DOHH2 (cell line): ENCODE data around the gene NPEPL1.

Source experiments
- H3F3A ChIP-seq: fragments of 200-600 bp; sonication (generic), shearing (Covaris generic); 2 replicates; pipeline ENCODE4 v1.6.0; 2016; ENCODE audit warnings: antibody characterized with exemption, mild to moderate bottlenecking; ENCODE audit not compliant: control insufficient read depth, insufficient read depth
- H3K27ac ChIP-seq: fragments of 200-600 bp; sonication (generic); 2 replicates; pipeline ENCODE4 v1.5.1; 2014; ENCODE audit warnings: low read depth, mild to moderate bottlenecking, low read length, moderate library complexity
- H3K27me3 ChIP-seq: fragments of 200-600 bp; sonication (generic); 2 replicates; pipeline ENCODE4 v1.6.1; 2014; ENCODE audit warnings: mild to moderate bottlenecking, low read length, mixed read lengths; ENCODE audit not compliant: control insufficient read depth
- H3K36me3 ChIP-seq: fragments of 200-600 bp; sonication (generic); 2 replicates; pipeline ENCODE4 v1.6.1; 2014; ENCODE audit warnings: mild to moderate bottlenecking, low read length, moderate library complexity, mixed read lengths; ENCODE audit not compliant: control insufficient read depth
- H3K4me1 ChIP-seq: fragments of 200-600 bp; sonication (generic); 2 replicates; pipeline ENCODE4 v1.6.1; 2014; ENCODE audit warnings: mild to moderate bottlenecking, low read length, mixed read lengths; ENCODE audit not compliant: control insufficient read depth
- H3K4me2 ChIP-seq: fragments of 200-600 bp; sonication (generic); 2 replicates; pipeline ENCODE4 v1.6.0; 2014; ENCODE audit warnings: mild to moderate bottlenecking, low read length, moderate library complexity
- H3K4me3 ChIP-seq: fragments of 200-600 bp; sonication (generic); 2 replicates; pipeline ENCODE4 v1.5.1; 2014; ENCODE audit warnings: mild to moderate bottlenecking, low read length, mixed read lengths
- H3K79me2 ChIP-seq: fragments of 200-600 bp; sonication (generic); 2 replicates; pipeline ENCODE4 v1.6.1; 2014; ENCODE audit warnings: mild to moderate bottlenecking, low read length, mixed read lengths; ENCODE audit not compliant: control insufficient read depth
- H3K9me2 ChIP-seq: fragments of 200-600 bp; sonication (generic); replicated peaks from 2 replicates; pipeline ENCODE4 v1.6.1; 2014; ENCODE audit warnings: mild to moderate bottlenecking, low read length, mixed read lengths; ENCODE audit not compliant: control insufficient read depth
- H3K9me3 ChIP-seq: fragments of 200-600 bp; sonication (generic); 2 replicates; pipeline ENCODE4 v1.6.1; 2014; ENCODE audit warnings: antibody characterized with exemption, low read length, mixed read lengths; ENCODE audit not compliant: control insufficient read depth, insufficient read depth
- H4K20me1 ChIP-seq: fragments of 200-600 bp; sonication (generic); 2 replicates; pipeline ENCODE4 v1.6.0; 2014; ENCODE audit warnings: low read depth, mild to moderate bottlenecking, antibody characterized with exemption, low read length, moderate library complexity; ENCODE audit not compliant: control insufficient read depth, insufficient read depth
- EZH2phosphoT487 ChIP-seq: fragments of 200-600 bp; sonication (generic); IDR thresholded peaks from 2 replicates; pipeline ENCODE4 v1.6.1; 2017; ENCODE audit warnings: borderline replicate concordance, mild to moderate bottlenecking, antibody characterized with exemption, low read length, moderate library complexity, mixed read lengths
- TF ChIP-seq, protein P1 (sequence below): fragments of 200-600 bp; sonication (generic); IDR thresholded peaks from one replicate; pipeline ENCODE4 v1.5.1; 2014; ENCODE audit warnings: antibody characterized with exemption, mild to moderate bottlenecking, low read depth, low read length; ENCODE audit not compliant: poor library complexity, severe bottlenecking

Gene NPEPL1

DNA sequence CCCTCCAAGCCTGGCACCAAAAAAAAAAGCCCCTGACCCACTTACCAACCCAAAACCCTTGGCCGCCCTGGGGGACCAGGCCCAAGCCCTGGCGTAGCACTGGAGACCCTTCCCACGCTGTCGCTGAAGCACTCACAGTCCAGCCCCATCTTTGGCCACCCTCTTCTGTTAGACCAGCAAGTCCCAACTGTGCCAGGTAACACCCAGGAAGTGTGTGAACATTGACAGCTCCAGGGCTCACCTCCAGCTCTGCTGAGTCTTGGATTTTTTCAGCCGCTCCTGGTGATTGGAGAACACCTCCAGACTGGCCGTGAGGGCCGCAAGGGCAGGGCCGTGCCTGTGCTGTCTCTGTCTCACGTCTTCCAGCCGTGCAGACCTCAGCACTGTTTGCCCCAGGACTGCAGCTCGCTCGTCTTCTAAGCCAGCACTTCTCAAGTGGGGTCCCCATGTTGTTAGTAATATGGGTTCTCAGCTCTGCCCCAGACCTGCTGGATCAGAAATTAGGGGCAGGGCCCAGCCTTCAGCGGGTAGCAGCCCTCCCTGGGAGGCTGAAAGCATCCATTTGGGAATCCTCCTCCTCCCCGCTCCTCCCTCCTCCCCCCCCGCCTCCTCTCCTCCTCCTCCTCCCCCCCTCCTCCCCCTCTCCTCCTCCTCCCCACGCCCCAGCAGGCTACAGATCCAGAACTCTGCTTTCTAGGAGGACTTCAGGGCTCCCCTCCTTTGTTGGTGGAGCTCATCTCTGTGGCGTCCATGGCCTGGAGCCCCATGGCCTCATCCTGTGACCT, 18.1 kb downstream of the NPEPL1 start:
- Histone ChIP-seq H3K27ac (no peak overlapping the region), H3K36me3 (no peaks in the 10 kb centered on the region), H3K27me3 (no peaks in the 10 kb centered on the region), H4K20me1 (no peaks in the 10 kb centered on the region), H3K79me2 (no peaks in the 10 kb centered on the region), H3F3A (no peaks in the 10 kb centered on the region), H3K4me2 (no peak overlapping the region), H3K9me3 (no peaks in the 10 kb centered on the region), H3K4me3 (no peak overlapping the region), H3K9me2 (no peaks in the 10 kb centered on the region), H3K4me1 (no peaks in the 10 kb centered on the region)
- TF ChIP-seq EZH2phosphoT487: no peak
- TF ChIP-seq, protein P1, sequence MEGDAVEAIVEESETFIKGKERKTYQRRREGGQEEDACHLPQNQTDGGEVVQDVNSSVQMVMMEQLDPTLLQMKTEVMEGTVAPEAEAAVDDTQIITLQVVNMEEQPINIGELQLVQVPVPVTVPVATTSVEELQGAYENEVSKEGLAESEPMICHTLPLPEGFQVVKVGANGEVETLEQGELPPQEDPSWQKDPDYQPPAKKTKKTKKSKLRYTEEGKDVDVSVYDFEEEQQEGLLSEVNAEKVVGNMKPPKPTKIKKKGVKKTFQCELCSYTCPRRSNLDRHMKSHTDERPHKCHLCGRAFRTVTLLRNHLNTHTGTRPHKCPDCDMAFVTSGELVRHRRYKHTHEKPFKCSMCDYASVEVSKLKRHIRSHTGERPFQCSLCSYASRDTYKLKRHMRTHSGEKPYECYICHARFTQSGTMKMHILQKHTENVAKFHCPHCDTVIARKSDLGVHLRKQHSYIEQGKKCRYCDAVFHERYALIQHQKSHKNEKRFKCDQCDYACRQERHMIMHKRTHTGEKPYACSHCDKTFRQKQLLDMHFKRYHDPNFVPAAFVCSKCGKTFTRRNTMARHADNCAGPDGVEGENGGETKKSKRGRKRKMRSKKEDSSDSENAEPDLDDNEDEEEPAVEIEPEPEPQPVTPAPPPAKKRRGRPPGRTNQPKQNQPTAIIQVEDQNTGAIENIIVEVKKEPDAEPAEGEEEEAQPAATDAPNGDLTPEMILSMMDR: no peak

DNA sequence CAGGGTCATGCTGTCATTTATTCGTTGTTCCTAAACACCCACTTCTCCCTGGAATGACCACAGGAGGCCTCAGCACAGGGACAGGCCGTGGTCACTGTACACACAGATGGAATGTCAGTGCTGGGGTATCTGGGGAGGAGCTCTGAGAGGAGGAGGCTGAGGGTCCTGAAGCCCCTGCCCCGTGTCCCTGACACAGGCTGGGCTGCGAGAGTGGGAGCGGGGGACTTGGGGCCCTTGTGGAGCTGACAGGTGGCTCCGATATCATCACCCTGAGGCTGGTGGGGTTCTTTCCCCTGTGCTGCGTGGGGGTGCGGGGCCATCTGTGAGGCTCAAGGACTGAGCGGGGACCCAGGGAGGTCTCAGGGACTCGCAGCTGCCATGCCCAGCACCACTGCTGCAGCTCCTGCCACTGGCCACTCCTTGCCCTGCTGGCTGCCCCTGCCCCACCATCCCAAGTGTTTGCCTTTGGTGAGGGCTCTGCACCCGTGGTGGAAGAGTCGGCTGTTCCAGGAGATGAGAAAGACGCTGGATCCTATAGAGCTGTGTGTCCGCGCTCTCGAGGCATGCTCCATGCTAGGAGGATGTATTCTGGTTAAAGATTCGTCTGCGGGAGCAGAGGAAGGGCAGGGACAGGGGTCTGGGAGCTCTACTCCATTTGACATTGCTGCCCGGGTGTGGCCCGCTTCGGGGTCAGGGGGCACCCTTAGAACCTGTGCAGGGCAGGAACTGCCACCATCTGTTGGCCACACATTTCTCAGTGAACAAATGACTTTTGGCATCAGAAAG, 18.9 kb downstream of the NPEPL1 start:
- Histone ChIP-seq H3F3A (no peaks in the 10 kb centered on the region), H3K36me3 (no peaks in the 10 kb centered on the region), H3K4me1 (no peaks in the 10 kb centered on the region), H3K4me3 (no peak overlapping the region), H3K27me3 (no peaks in the 10 kb centered on the region), H3K79me2 (no peaks in the 10 kb centered on the region), H4K20me1 (no peaks in the 10 kb centered on the region), H3K9me3 (no peaks in the 10 kb centered on the region), H3K27ac (no peak overlapping the region), H3K4me2 (no peak overlapping the region), H3K9me2 (no peaks in the 10 kb centered on the region)
- TF ChIP-seq, protein P1: no peak
- TF ChIP-seq EZH2phosphoT487: no peak

DNA sequence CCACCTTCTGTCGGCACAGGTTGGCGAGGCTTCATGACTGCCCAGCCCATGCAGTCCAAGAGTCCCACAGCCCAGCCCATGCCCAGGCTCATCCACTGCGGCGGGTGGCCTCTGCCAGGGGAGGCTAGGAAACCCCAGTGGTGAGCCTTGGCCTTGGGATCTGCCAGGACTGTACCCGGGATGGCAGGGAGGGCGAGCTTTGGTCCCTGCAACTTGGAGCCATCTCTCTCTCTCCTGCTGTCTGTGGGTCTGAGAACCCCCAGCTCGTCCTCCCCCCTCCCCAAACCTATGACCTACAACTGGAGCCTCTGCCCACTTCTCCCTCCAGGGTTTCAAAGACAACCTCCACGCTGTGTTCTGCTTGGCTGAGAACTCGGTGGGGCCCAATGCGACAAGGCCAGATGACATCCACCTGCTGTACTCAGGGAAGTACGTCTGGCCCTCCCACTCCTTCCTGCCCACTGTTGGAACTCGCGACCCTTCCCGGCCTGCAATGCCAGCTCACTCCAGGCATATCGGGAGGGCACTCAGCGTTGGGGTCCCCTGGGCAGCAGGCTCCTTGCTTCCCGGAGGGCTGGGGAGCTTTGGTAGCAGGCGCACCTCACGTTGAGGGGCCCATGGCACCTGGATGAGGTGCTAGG, 19.7 kb downstream of the NPEPL1 start:
- no peak overlapping the region for H3K4me3 ChIP-seq
- H3K79me2 ChIP-seq: no peaks in the 10 kb centered on the region
- H3K4me2 ChIP-seq: no peak overlapping the region
- TF ChIP-seq EZH2phosphoT487: no peak
- TF ChIP-seq, protein P1: no peak
- H3K27ac ChIP-seq: no peak overlapping the region
- H3K27me3 ChIP-seq: no peaks in the 10 kb centered on the region
- no peaks in the 10 kb centered on the region for H3F3A ChIP-seq
- no peaks in the 10 kb centered on the region for H3K9me2 ChIP-seq
- no peaks in the 10 kb centered on the region for H4K20me1 ChIP-seq
- no peaks in the 10 kb centered on the region for H3K4me1 ChIP-seq
- no peaks in the 10 kb centered on the region for H3K36me3 ChIP-seq
- H3K9me3 ChIP-seq: no peaks in the 10 kb centered on the region
